ENCODE data around the gene PBRM1. TPM values are rescaled to one million over a fixed set of nuclear protein-coding genes. Genes with fewer than 3 reads are reported as not detected.
A peak's percentile ranks its signal among the peaks of the same experiment; 100 is the strongest.

PBRM1 gene
- total and polyA plus RNA-seq, 4 donors: 7.1 to 65.7 (median 38.7) TPM

DNA sequence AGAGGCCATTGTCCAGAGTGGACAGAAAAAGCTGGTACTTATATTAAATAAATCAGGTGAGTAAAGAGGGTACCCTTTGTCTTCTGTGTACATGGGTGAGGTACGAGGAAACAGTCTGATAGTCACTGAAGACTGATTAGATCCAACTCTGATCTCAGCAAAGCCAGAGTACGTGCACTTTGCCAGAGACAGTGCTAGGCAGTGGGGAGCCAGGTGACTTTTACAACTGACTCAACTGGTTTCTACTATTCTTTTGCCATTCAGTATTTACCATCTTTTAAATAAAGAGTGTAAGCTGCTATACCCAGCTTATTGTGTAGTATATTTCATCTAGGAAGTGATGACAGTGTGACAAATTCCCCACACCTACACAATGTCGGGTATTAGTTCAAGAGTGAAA lies 3.4 kb upstream of the PBRM1 start:
- Histone ChIP-seq H3K36me3 (ENCODE audit: control insufficient read depth in 4 of 4, insufficient read depth in 3 of 4, low read depth in 1 of 4, low read length in 3 of 4) (peaks cover 16 to 61% (median 59%) of the 10 kb centered on the region in 4 donors), H3K9ac (ENCODE audit: low read depth in 1 of 2, low read length in 2 of 2) (no peak overlapping the region), H3K4me3 (ENCODE audit: low read depth in 1 of 3, low read length in 3 of 3) (no peak overlapping the region), H3K9me3 (ENCODE audit: control insufficient read depth in 4 of 4, low read length in 3 of 4) (no peaks in the 10 kb centered on the region), H3K27ac (ENCODE audit: low read depth in 1 of 2, low read length in 2 of 2) (peak overlapping the region in 1 of 2 donors; percentile 8), H3K4me1 (ENCODE audit: control insufficient read depth in 4 of 4, insufficient read depth in 4 of 4, low read length in 3 of 4) (peaks cover 5 to 16% (median 13%) of the 10 kb centered on the region in 4 donors), H3K27me3 (ENCODE audit: control insufficient read depth in 4 of 4, insufficient read depth in 4 of 4, low read length in 3 of 4) (no peaks in the 10 kb centered on the region)
- WGBS: 92% methylated on average over 3 of the region's 3 CpGs
- DNase-seq (ENCODE audit: low spot score): no peak
- TF ChIP-seq YY1 (IDR thresholded peaks at IDR 0.05): no peak
- TF ChIP-seq, protein P1, sequence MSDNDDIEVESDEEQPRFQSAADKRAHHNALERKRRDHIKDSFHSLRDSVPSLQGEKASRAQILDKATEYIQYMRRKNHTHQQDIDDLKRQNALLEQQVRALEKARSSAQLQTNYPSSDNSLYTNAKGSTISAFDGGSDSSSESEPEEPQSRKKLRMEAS (IDR thresholded peaks at IDR 0.05): no peak
- TF ChIP-seq HNF4A (conservative IDR thresholded peaks at IDR 0.05): no peak
- TF ChIP-seq RAD21 (IDR thresholded peaks at IDR 0.05): no peak
- TF ChIP-seq ZBTB33 (IDR thresholded peaks at IDR 0.05): no peak
- TF ChIP-seq FOXA2 (IDR thresholded peaks at IDR 0.05): no peak
- no peak for TF ChIP-seq CTCF (IDR thresholded peaks at IDR 0.05; ENCODE audit: low read depth, low read length, missing input control)
- no peak for TF ChIP-seq SP1 (IDR thresholded peaks at IDR 0.05)
- TF ChIP-seq JUND (IDR thresholded peaks at IDR 0.05): no peak
- TF ChIP-seq NR2F2 (IDR thresholded peaks at IDR 0.05): no peak

DNA sequence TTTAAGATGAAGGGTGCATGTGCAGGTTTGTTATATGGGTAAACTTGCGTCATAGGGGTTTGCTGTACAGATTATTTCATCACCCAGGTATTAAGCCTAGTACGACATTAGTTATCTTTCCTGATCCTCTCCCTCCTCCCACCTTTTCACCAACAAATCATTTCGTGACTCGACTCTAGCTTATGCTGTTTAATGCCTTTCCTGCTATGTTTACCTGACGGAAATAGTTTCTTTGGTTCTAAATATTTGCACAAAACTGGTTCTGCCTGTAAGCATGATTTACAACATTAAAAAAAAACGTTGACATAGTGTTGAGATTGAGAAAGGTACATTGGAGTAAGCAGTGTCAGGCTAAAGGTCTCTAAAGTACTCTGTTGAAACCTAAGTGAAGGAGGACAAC lies 2.6 kb upstream of the PBRM1 start:
- Histone ChIP-seq H3K9me3 (ENCODE audit: control insufficient read depth in 4 of 4, low read length in 3 of 4) (no peaks in the 10 kb centered on the region), H3K27ac (ENCODE audit: low read depth in 1 of 2, low read length in 2 of 2) (no peak overlapping the region), H3K36me3 (ENCODE audit: control insufficient read depth in 4 of 4, insufficient read depth in 3 of 4, low read depth in 1 of 4, low read length in 3 of 4) (peaks cover 13 to 53% (median 51%) of the 10 kb centered on the region in 4 donors), H3K27me3 (ENCODE audit: control insufficient read depth in 4 of 4, insufficient read depth in 4 of 4, low read length in 3 of 4) (no peaks in the 10 kb centered on the region), H3K9ac (ENCODE audit: low read depth in 1 of 2, low read length in 2 of 2) (no peak overlapping the region), H3K4me1 (ENCODE audit: control insufficient read depth in 4 of 4, insufficient read depth in 4 of 4, low read length in 3 of 4) (peaks cover 6 to 24% (median 21%) of the 10 kb centered on the region in 4 donors), H3K4me3 (ENCODE audit: low read depth in 1 of 3, low read length in 3 of 3) (no peak overlapping the region)
- 49% methylated on average over 6 of the region's 6 CpGs for WGBS
- TF ChIP-seq REST (IDR thresholded peaks at IDR 0.05): no peak
- TF ChIP-seq GABPA (IDR thresholded peaks at IDR 0.05 in 1 of 2, conservative IDR thresholded peaks at IDR 0.05 in 1 of 2): no peak
- TF ChIP-seq HNF4A (conservative IDR thresholded peaks at IDR 0.05): peak; percentile 19 to 29
- TF ChIP-seq FOXA2 (IDR thresholded peaks at IDR 0.05): no peak
- TF ChIP-seq SP1 (IDR thresholded peaks at IDR 0.05): peak; percentile 17
- TF ChIP-seq RXRA (IDR thresholded peaks at IDR 0.05): peak in 1 of 2 donors; percentile 24
- no peak for TF ChIP-seq TAF1 (conservative IDR thresholded peaks at IDR 0.05)
- no peak for DNase-seq (ENCODE audit: low spot score)

Measured in liver (tissue), 9 donors.